Heart left ventricle (tissue), 13 donors: ENCODE results near the gene TGFB3.

Source experiments
- POLR2A ChIP-seq, 2 donors: fragments of 450-650 bp; IDR thresholded peaks; one replicate each; pipeline ENCODE4 v1.6.1; 2017; ENCODE audit warnings: antibody characterized with exemption in 2 of 2, mild to moderate bottlenecking in 2 of 2, moderate library complexity in 2 of 2
- TF ChIP-seq, protein P1 (sequence below), 12 donors: fragments of 200-600 bp; sonication (generic) in 4 of 12; IDR thresholded peaks; one replicate each; pipeline versions ENCODE4 v1.5.0 to v1.8.0; 2018 to 2022; ENCODE audit warnings: antibody characterized with exemption in 12 of 12, mild to moderate bottlenecking in 5 of 12
- donor health status: ischemic (EF 13 %, LVEDD 7.1; RV severe dilation, severe dysfunction).
- donor health status: DM: no; HTN: yes; CAD: no.
- donor health status: DM: no; HTN: no; CAD: no.
- donor health status: ischemic (EF 25% LVEDD 6.9; RV normal size, moderate dysfunction).
- donor health status: ischemic (EF 25% LVEDD 5.7; RV mildly dilated, moderate dysfunction).
- donor health status: ischemic (EF 35%, LVEDD 5.7; RV mildly dilated, moderate dysfunction).
- donor health status: nonischemic (EF 11% LVEDD 7.7; RV severe dilation, severe dysfunction).
- donor health status: DM: yes; HTN: yes; CAD: no.
- donor health status: PGD.
- donor health status: ischemic (EF 29% LVEDD 5.4; RV normal size, mild dysfunction).
- donor health status: nonischemic (EF 23%, LVEDD 6.1; RV moderate dilation, normal function).

DNA sequence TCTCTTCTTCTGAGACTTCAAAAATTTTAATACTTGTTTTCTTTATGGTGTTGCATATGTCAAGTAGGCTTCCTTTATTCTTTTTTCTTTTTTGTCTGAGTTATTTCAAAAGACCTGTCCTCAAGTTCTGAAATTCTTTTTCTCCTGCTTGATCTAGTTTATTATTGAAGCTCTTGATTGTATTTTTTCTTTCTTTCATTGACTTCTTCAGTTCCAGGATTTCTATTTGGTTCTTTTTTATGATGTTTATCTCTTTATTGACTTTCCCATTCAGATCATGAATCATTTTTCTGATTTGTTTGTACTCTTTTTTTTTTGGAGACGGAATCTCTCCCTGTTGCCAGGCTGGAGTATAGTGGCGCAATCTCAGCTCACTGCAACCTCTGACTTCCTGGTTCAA lies 37.9 kb upstream of the TGFB3 start:
- TF ChIP-seq, protein P1, sequence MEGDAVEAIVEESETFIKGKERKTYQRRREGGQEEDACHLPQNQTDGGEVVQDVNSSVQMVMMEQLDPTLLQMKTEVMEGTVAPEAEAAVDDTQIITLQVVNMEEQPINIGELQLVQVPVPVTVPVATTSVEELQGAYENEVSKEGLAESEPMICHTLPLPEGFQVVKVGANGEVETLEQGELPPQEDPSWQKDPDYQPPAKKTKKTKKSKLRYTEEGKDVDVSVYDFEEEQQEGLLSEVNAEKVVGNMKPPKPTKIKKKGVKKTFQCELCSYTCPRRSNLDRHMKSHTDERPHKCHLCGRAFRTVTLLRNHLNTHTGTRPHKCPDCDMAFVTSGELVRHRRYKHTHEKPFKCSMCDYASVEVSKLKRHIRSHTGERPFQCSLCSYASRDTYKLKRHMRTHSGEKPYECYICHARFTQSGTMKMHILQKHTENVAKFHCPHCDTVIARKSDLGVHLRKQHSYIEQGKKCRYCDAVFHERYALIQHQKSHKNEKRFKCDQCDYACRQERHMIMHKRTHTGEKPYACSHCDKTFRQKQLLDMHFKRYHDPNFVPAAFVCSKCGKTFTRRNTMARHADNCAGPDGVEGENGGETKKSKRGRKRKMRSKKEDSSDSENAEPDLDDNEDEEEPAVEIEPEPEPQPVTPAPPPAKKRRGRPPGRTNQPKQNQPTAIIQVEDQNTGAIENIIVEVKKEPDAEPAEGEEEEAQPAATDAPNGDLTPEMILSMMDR (IDR thresholded peaks at IDR 0.05), result no peak
- TF ChIP-seq POLR2A (IDR thresholded peaks at IDR 0.05), result no peak
